HG03060 (cell line): ENCODE measurements around the gene NADSYN1.
"Not testable (repeated sequence)": the region's sequence is repeated elsewhere in the genome, so short reads cannot be mapped to it uniquely, and the experiment has no call there.

Experiments
- ATAC-seq: cut with Tn5 transposase; IDR thresholded peaks from one replicate; pipeline ENCODE4 v1.9.1; 2021; ENCODE audit warnings: low read depth, moderate number of reproducible peaks; ENCODE audit not compliant: unreplicated experiment

Gene NADSYN1

GRCh38 chr11:71518506-71519471 lies 65.8 kb downstream of the NADSYN1 start:
- ATAC-seq: no peak

DNA sequence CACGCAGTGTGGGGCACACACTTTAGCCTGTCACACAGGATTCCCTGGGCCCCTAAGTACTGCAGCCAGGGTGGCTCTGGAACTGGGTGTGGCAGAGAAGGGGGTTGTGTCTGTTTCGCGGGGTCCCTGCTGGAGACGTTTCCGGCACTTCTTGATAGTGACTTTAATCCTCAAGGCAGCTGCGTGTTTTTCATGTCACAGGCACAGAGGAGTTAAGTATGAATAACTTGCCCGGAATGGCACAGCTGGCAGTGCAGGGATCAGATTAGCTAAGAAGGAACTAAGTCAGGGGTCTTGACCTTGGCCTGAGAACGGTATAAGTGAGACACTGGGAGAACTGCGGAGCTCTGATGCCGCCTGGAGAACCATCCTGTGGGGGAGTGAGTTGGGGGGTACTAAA lies 66.5 kb downstream of the NADSYN1 start:
- no peak for ATAC-seq

DNA sequence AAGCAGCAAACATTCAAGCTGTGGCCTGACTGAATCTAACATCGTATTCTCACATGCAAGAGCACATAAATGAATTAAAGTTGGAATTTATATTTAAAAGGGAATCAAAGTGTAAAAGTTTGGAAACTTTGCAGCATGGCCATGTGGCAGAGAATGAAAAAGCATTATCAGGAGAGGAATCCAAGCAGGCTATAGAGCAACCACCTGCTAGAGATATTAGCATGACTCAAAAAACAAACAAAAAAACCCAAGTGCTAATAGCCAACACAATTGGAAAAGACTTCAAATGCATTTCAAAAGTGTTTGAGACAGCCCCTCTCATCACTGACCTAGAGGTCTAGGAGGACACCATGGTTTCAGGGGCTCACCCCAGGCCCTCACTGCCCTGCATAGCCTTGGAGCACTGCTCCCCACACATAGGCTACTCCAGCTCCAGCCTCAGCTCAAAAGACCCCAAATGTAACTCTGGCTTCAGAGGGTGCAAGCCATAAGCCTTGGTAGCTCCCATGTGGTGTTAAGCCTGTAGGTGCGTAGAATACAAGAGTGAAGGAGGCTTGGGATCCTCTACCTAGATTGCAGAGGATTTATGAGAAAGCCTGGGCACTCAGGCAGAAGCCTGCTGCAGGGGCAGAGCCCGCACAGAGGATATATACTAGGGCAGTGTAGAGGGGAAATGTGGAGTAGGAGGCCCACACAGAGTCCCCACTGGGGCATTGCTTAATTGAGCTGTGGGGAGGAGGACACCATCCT lies 72.4 kb downstream of the NADSYN1 start:
- ATAC-seq: no peak

GRCh38 chr11:71525938-71526495 lies 73.0 kb downstream of the NADSYN1 start:
- ATAC-seq: no peak

GRCh38 chr11:71526796-71527575 lies 74.0 kb downstream of the NADSYN1 start, which contains the start of gene KRTAP5-7:
Gene KRTAP5-7 (plus strand): TSS chr11:71527267. CDS start chr11:71527301, 34 bp downstream.
- not testable (repeated sequence) for ATAC-seq

DNA sequence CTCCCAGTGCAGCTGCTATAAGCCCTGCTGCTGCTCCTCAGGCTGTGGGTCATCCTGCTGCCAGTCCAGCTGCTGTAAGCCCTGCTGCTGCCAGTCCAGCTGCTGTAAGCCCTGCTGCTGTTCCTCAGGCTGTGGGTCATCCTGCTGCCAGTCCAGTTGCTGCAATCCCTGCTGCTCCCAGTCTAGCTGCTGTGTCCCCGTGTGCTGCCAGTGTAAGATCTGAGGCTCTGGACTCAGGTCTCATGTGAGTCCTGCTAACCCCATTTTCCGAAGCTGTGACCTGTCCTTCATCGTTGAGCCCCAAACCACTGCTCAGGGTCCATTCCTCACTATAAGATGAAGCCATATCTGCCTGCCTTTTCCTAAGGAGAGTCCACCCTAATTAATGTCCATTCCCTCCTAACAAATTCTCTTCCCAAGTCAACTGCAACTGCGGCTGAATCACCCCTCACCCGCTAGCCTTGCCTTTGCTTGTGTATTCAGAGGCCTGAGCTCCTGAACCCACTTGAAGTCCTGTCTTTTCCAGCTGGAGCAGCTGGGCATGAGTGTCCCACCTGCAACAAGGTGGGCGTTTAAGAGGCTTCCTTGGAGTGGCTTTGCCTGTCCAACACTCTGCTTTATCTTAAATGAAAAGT lies 74.7 kb downstream of the NADSYN1 start:
- no peak for ATAC-seq

DNA sequence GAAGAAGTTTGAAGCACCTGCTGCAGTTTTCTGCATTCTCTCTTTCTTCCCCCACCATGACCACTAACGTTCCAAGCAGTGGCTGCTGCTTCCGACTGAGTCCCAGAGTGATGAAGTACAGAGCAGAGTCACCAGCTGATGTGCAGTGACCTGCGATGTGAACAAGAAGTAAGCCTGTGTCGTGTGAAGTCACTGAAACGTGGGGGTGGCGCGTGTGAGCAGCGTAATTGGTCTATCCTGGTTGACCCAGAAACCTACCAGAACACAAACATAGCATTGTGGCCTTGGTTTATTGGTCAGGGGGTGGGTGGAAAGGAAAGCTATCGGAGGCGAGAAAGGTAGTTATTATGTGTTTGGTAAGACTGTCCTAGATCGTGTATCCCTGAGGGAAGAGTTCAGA lies 77.6 kb downstream of the NADSYN1 start:
- no peak for ATAC-seq

GRCh38 chr11:71532036-71532610 lies 79.1 kb downstream of the NADSYN1 start:
- no peak for ATAC-seq

DNA sequence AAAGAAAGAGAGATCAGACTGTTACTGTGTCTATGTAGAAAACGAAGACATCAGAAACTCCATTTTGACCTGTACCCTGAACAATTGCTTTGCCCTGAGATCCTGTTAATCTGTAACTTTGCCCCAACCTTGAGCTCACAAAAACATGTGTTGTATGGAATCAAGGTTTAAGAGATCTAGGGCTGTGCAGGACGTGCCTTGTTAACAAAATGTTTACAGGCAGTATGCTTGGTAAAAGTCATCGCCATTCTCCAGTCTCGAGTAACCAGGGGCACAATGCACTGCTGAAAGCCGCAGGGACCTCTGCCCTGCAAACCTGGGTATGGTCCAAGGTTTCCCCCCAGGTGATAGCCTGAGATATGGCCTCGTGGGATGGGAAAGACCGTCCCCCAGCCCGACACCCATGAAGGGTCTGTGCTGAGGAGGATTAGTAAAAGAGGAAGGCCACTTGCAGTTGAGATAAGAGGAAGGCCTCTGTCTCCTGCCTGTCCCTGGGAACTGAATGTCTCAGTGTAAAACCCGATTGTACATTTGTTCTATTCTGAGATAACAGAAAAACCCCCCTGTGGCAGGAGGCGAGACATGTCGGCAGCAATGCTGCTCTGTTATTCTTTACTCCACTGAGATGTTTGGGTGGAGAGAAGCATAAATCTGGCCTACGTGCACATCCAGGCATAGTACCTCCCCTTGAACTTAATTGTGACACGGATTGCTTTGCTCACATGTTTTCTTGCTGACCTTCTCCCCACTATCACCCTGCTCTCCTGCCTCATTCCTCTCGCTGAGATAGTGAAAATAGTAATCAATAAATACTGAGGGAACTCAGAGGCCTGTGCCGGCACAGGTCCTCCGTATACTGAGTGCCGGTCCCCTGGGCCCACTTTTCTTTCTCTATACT lies 82.0 kb downstream of the NADSYN1 start:
- ATAC-seq: not testable (repeated sequence)

GRCh38 chr11:71535825-71536224 lies 82.8 kb downstream of the NADSYN1 start:
- ATAC-seq: no peak

DNA sequence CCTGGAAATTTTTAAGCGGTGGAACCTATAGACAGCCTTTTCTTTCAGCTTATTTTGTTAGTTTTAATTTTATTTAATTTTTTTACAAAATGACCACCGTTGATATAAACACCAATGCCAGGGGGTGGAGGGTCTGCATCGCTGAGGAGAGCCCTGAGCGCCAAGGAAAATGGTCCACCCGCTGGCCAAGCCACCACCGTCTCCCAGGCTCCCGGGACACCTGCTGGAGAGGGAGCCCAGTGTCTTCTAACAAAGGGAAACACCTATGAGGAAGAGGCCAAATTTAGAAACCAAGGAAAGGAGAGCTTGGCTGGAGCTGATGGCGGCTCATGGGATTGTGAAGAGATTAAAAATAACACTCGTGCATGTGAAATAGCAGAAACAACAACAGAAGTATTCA lies 84.5 kb downstream of the NADSYN1 start:
- no peak for ATAC-seq

DNA sequence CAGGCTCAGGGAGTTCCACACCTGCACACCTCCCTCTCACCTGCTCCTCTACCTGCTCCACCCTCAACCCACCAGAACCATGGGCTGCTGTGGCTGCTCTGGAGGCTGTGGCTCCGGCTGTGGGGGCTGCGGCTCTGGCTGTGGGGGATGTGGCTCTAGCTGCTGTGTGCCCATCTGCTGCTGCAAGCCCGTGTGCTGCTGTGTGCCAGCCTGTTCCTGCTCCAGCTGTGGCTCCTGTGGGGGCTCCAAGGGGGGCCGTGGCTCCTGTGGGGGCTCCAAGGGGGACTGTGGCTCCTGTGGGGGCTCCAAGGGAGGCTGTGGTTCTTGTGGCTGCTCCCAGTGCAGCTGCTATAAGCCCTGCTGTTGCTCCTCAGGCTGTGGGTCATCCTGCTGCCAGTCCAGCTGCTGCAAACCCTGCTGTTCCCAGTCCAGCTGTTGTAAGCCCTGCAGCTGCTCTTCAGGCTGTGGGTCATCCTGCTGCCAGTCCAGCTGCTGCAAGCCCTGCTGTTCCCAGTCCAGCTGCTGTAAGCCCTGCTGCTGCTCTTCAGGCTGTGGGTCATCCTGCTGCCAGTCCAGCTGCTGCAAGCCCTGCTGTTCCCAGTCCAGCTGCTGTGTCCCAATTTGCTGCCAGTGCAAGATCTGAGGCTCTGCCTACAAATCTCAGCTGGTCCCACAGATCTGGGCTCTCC lies 85.1 kb downstream of the NADSYN1 start, which contains the start of gene KRTAP5-8:
Gene KRTAP5-8, plus strand, starts transcription at position 49 of the 689 bp plus-strand sequence. Its CDS starts 31 bp downstream, at position 80.
- not testable (repeated sequence) for ATAC-seq

- ATAC-seq: no peak
Measured at GRCh38 chr11:71538666-71538990, 85.6 kb downstream of the NADSYN1 start.

DNA sequence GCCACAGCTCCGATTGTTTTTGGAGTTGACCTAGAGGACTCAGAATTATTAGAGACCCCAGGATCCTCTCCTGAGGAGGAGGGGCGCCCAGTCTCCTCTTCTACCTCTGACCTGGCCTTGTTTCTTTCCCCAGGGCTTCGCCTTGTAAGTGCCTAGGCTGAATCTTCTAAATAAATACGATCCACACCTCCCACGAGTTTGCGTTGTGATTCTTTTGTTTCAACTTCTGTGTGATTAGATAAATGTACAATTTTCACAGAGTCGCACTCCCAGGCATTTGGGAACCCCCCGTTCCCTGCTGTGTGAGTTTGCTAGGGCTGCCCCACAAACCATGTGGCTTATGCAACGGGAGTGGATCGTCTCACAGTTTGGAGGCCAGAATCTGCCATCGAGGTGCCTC lies 86.0 kb downstream of the NADSYN1 start:
- ATAC-seq: no peak

DNA sequence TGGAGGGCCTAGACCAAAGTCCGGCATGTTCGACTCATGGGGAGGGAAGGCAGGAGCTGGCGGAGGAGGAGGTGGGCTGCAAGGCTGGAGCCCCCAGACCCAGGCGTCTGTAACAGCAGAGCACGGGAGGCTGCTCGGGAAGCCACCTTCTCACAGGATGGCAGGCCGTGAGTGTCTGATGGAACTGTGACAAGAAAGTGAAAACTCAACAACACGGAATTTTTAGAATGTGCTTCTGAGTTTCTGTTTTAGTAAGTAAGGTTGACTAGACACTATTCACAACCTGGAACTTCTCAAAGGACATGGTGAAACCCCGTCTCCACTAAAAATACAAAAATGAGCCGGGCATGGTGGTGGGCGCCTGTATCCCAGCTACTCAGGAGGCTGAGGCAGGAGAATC lies 87.0 kb downstream of the NADSYN1 start:
- ATAC-seq: not testable (repeated sequence)

DNA sequence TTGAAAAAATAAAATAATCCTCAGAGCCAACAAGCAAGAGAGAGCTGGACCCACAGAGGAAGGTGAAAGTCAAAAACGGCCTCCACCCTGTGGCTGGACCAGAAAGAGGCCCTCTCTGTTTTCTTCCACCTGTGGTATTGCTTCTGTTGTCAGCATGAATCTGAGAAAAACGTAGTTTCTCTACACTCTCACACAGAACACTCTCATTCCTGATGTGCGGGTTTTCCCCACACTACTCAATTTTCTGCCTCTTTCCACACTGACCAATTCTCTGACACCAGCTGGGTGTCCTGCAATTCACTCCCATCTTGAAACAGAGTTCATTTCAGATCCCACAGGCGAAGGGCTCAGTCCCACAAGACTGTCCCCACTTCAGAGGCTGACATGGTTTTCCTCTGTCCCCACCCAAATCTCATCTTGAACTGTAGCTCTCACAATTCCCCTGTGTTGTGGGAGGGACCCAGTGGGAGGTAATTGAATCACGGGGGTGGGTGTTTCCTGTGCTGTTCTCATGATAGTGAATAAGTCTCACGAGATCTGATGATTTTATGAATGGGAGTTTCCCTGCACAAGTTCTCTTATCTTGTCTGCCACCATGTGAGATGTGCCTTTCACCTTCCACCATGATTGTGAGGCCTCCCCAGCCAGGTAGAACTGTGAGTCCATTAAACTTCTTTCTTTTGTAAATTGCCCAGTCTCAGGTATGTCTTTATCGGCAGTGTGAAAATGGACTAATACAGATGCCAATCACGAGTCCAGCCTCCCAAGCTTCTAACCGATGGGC lies 87.7 kb downstream of the NADSYN1 start:
- ATAC-seq: not testable (repeated sequence)

GRCh38 chr11:71542382-71542781 lies 89.4 kb downstream of the NADSYN1 start:
- no peak for ATAC-seq
